Loucy (cell line): ENCODE measurements around the gene FOXO6.
A peak's percentile ranks its signal among the peaks of the same experiment; 100 is the strongest.

ENCODE experiments used
- H2AFZ ChIP-seq: fragments of 200-600 bp; sonication (generic); 2 replicates; pipeline ENCODE4 v1.6.0; 2016; ENCODE audit warnings: antibody characterized with exemption, mild to moderate bottlenecking, low read length, moderate library complexity
- H3F3A ChIP-seq: fragments of 200-600 bp; 2 replicates; pipeline ENCODE4 v1.6.0; 2016; ENCODE audit warnings: antibody characterized with exemption, low read depth, mild to moderate bottlenecking
- H3K27me3 ChIP-seq: fragments of 200-600 bp; sonication (generic); 2 replicates; pipeline ENCODE4 v1.6.1; 2014; ENCODE audit warnings: low read length, mild to moderate bottlenecking; ENCODE audit not compliant: insufficient read depth, poor library complexity, severe bottlenecking
- H3K36me3 ChIP-seq: fragments of 200-600 bp; sonication (generic); 2 replicates; pipeline ENCODE4 v1.6.1; 2016; ENCODE audit warnings: low read length; ENCODE audit not compliant: insufficient read depth
- H3K4me1 ChIP-seq: fragments of 200-600 bp; sonication (generic); 2 replicates; pipeline ENCODE4 v1.5.1; 2014; ENCODE audit warnings: low read length, mild to moderate bottlenecking; ENCODE audit not compliant: insufficient read depth, poor library complexity, severe bottlenecking
- H3K4me2 ChIP-seq: fragments of 200-600 bp; sonication (generic); 2 replicates; pipeline ENCODE4 v1.6.0; 2014; ENCODE audit warnings: antibody characterized with exemption, low read length, low read depth, mild to moderate bottlenecking; ENCODE audit not compliant: poor library complexity, severe bottlenecking
- H3K4me3 ChIP-seq: fragments of 200-600 bp; sonication (generic); 2 replicates; pipeline ENCODE4 v1.5.1; 2014; ENCODE audit warnings: low read length, mild to moderate bottlenecking, mixed read lengths; ENCODE audit not compliant: poor library complexity, severe bottlenecking
- H3K79me2 ChIP-seq: fragments of 200-600 bp; sonication (generic); 2 replicates; pipeline ENCODE4 v1.6.1; 2014; ENCODE audit warnings: low read length; ENCODE audit not compliant: insufficient read depth
- H3K9ac ChIP-seq: fragments of 200-600 bp; sonication (generic); 2 replicates; pipeline ENCODE4 v1.6.0; 2014; ENCODE audit warnings: mild to moderate bottlenecking, low read depth, low read length, moderate library complexity; ENCODE audit not compliant: poor library complexity, severe bottlenecking
- H3K9me2 ChIP-seq: fragments of 200-600 bp; sonication (generic); replicated peaks from 2 replicates; pipeline ENCODE4 v1.6.1; 2016; ENCODE audit warnings: low read depth, low read length, mixed read lengths
- H3K9me3 ChIP-seq: fragments of 200-600 bp; sonication (generic); 2 replicates; pipeline ENCODE4 v1.6.1; 2014; ENCODE audit warnings: mild to moderate bottlenecking, antibody characterized with exemption, low read length, low read depth; ENCODE audit not compliant: insufficient read depth
- H4K20me1 ChIP-seq: fragments of 200-600 bp; sonication (generic); 2 replicates; pipeline ENCODE4 v1.6.0; 2014; ENCODE audit warnings: antibody characterized with exemption, low read length, mild to moderate bottlenecking; ENCODE audit not compliant: insufficient read depth, poor library complexity, severe bottlenecking
- EZH2phosphoT487 ChIP-seq: fragments of 200-600 bp; IDR thresholded peaks from 2 replicates; pipeline ENCODE4 v1.6.1; 2018; ENCODE audit warnings: antibody characterized with exemption, mild to moderate bottlenecking, moderate library complexity, borderline replicate concordance
- TF ChIP-seq, protein P1 (sequence below): fragments of 200-600 bp; sonication (generic); conservative IDR thresholded peaks from 2 replicates; pipeline ENCODE4 v1.5.1; 2014; ENCODE audit warnings: mild to moderate bottlenecking, antibody characterized with exemption, low read length

Gene FOXO6

DNA sequence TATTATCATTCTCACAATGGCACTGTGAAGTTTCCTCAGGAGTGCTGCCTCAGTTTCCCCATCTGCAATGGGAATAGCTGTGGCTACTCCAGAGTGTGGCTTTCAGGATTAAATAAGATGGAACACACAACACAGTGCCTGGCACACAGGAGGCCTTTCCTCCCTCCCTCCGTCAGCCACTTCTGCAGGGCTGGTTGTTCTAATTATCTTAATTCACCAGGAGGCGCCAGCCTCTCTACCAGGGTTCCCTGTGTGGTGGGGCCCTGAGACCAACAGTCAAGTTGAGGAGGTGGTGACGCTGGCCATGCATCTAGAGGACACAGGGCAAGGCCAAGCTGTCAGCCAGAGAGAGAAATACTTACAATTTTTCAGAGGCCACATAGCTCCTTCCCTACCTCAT, 6.3 kb upstream of the FOXO6 start:
- Histone ChIP-seq H3K4me3 (no peak overlapping the region), H3K27me3 (no peaks in the 10 kb centered on the region), H3K4me2 (no peak overlapping the region), H3K9me3 (no peaks in the 10 kb centered on the region), H3K9me2 (no peaks in the 10 kb centered on the region), H4K20me1 (no peaks in the 10 kb centered on the region), H3K79me2 (no peaks in the 10 kb centered on the region), H2AFZ (no peak overlapping the region), H3K36me3 (no peaks in the 10 kb centered on the region), H3K9ac (no peak overlapping the region), H3F3A (no peaks in the 10 kb centered on the region), H3K4me1 (peaks cover 20% of the 10 kb centered on the region)
- TF ChIP-seq, protein P1, sequence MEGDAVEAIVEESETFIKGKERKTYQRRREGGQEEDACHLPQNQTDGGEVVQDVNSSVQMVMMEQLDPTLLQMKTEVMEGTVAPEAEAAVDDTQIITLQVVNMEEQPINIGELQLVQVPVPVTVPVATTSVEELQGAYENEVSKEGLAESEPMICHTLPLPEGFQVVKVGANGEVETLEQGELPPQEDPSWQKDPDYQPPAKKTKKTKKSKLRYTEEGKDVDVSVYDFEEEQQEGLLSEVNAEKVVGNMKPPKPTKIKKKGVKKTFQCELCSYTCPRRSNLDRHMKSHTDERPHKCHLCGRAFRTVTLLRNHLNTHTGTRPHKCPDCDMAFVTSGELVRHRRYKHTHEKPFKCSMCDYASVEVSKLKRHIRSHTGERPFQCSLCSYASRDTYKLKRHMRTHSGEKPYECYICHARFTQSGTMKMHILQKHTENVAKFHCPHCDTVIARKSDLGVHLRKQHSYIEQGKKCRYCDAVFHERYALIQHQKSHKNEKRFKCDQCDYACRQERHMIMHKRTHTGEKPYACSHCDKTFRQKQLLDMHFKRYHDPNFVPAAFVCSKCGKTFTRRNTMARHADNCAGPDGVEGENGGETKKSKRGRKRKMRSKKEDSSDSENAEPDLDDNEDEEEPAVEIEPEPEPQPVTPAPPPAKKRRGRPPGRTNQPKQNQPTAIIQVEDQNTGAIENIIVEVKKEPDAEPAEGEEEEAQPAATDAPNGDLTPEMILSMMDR, result peak; percentile 40
- TF ChIP-seq EZH2phosphoT487, result no peak

DNA sequence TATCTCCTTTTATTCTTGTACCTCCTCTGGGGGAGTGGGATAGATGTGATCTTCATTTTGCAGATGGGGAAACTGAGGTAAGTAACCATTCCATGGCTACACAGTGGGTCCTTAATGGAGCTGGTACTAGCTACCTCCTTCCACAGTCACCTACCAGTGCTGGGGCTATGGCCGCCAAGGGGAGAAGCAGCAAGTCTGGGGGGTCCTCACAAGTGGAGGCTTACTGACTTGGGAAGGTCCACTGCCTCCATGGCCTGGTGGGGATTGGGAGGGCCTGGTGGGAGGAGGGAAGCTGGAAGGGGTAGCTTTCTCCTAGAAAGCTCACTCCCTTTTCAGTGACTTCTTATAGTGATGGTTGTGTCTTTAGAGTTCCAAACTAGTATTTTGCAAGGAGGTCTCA, 5.9 kb upstream of the FOXO6 start:
- peaks cover 22% of the 10 kb centered on the region for H3K4me1 ChIP-seq
- no peaks in the 10 kb centered on the region for H4K20me1 ChIP-seq
- H3K9ac ChIP-seq, result no peak overlapping the region
- no peak overlapping the region for H3K4me2 ChIP-seq
- H2AFZ ChIP-seq, result no peak overlapping the region
- no peak for TF ChIP-seq EZH2phosphoT487
- TF ChIP-seq, protein P1, result no peak
- no peaks in the 10 kb centered on the region for H3F3A ChIP-seq
- H3K9me2 ChIP-seq, result no peaks in the 10 kb centered on the region
- no peaks in the 10 kb centered on the region for H3K79me2 ChIP-seq
- H3K9me3 ChIP-seq, result no peaks in the 10 kb centered on the region
- H3K27me3 ChIP-seq, result no peaks in the 10 kb centered on the region
- no peaks in the 10 kb centered on the region for H3K36me3 ChIP-seq
- no peak overlapping the region for H3K4me3 ChIP-seq

DNA sequence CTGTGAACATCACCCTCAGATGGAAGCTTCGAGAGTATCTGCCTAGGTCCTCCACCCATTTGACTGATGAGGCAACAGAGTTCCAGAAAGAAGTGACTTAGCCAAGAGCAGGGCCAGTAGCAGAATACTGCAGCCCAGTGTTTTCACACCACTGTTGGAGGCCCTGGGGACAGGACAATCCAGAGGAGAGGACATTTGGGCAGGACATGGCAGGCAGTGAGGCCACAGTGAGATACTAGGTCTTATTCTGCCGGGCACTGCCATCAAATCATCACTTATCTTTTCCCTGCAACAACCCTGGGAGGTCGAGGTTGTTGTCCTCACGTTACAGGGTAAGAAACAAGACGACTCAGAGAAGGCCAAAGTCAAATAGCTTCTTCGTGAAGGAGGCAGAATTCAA, 5.5 kb upstream of the FOXO6 start:
- no peak overlapping the region for H2AFZ ChIP-seq
- H4K20me1 ChIP-seq, result no peaks in the 10 kb centered on the region
- TF ChIP-seq, protein P1, result no peak
- no peak for TF ChIP-seq EZH2phosphoT487
- H3K9me2 ChIP-seq, result no peaks in the 10 kb centered on the region
- H3K36me3 ChIP-seq, result no peaks in the 10 kb centered on the region
- peaks cover 26% of the 10 kb centered on the region for H3K4me1 ChIP-seq
- no peaks in the 10 kb centered on the region for H3K79me2 ChIP-seq
- H3K4me2 ChIP-seq, result no peak overlapping the region
- no peak overlapping the region for H3K9ac ChIP-seq
- H3K9me3 ChIP-seq, result no peaks in the 10 kb centered on the region
- H3K27me3 ChIP-seq, result no peaks in the 10 kb centered on the region
- H3F3A ChIP-seq, result no peaks in the 10 kb centered on the region
- H3K4me3 ChIP-seq, result no peak overlapping the region
